ENCODE measurements around the gene GARNL3. TPM values are rescaled to one million over a fixed set of nuclear protein-coding genes. Genes with fewer than 3 reads are reported as not detected.
A peak's percentile ranks its signal among the peaks of the same experiment; 100 is the strongest.

Gene GARNL3
- total RNA-seq, 1 experiment from 2014 or later = 2.8 TPM

DNA sequence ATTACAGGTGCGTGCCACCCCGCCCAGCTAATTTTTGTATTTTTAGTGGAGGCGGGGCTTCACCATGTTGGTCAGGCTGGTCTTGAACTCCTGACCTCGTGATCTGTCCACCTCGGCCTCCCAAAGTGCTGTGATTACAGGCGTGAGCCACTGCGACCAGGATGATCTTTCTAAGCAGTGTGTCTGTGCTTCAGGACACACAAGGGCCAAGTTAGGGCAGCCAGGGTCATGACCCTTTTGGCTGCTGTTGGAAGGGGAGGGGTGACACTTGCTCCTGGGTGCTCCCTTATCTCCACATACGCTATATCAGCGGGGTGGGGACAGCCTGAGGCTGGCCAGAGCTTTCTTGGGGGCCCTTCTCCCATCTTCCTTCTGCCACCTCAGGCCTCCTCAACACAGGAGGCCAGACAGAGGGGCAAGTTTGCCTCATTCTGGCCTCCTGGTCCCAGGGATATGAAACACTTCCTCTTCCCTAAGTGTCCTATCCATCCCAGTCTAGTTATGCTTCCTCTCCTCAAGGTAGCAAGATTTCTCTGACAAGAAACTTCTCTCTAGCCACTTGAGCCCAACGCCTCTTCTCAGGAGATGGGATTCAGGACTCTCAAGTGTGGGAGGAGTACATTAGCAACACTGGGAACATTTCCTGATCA, 157.7 kb downstream of the GARNL3 start:
- no TSS peak for BruUV-seq (replicated peaks)
- Mint-ChIP-seq H3K4me1 (ENCODE audit: low read depth, unreplicated experiment) (peaks cover 8% of the 10 kb centered on the region), H3K27me3 (ENCODE audit: unreplicated experiment) (no peaks in the 10 kb centered on the region), H3K36me3 (ENCODE audit: insufficient read depth, unreplicated experiment) (peaks cover 21% of the 10 kb centered on the region), H3K4me3 (ENCODE audit: low read depth, unreplicated experiment) (no peak overlapping the region), H3K9me3 (ENCODE audit: low read depth, unreplicated experiment) (no peaks in the 10 kb centered on the region), H3K27ac (ENCODE audit: unreplicated experiment) (no peak overlapping the region)
- CTCF ChIA-PET = no interaction called here
- no peak for DNase-seq
- TF ChIP-seq, protein P1, sequence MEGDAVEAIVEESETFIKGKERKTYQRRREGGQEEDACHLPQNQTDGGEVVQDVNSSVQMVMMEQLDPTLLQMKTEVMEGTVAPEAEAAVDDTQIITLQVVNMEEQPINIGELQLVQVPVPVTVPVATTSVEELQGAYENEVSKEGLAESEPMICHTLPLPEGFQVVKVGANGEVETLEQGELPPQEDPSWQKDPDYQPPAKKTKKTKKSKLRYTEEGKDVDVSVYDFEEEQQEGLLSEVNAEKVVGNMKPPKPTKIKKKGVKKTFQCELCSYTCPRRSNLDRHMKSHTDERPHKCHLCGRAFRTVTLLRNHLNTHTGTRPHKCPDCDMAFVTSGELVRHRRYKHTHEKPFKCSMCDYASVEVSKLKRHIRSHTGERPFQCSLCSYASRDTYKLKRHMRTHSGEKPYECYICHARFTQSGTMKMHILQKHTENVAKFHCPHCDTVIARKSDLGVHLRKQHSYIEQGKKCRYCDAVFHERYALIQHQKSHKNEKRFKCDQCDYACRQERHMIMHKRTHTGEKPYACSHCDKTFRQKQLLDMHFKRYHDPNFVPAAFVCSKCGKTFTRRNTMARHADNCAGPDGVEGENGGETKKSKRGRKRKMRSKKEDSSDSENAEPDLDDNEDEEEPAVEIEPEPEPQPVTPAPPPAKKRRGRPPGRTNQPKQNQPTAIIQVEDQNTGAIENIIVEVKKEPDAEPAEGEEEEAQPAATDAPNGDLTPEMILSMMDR (IDR thresholded peaks at IDR 0.05; ENCODE audit: unreplicated experiment) = no peak
- intact Hi-C loops (cut with micrococcal nuclease; ENCODE audit: unreplicated experiment) = no loop called here

DNA sequence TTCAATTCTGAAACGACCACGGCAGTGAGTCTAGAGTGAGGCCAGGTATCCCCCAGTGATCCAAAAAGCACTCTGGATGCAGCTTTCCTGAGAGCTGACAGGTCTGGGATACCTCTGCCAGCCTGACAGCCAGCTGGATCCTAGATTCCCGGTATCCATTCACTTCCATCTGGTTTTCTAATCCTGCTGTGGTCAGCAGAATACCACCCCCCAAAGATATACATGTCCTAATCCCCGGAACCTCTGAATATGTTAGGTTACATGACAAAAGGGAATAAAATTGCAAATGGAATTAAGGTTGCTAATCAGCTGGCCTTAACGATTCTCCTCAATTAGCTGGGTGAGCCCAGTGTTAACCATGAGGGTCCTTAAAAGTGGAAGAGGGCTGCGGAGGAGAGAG, 158.2 kb downstream of the GARNL3 start:
- CTCF ChIA-PET = no interaction called here
- DNase-seq = no peak
- Mint-ChIP-seq H3K27me3 (ENCODE audit: unreplicated experiment) (no peaks in the 10 kb centered on the region), H3K36me3 (ENCODE audit: insufficient read depth, unreplicated experiment) (peaks cover 21% of the 10 kb centered on the region), H3K4me3 (ENCODE audit: low read depth, unreplicated experiment) (peak overlapping the region; percentile 99), H3K27ac (ENCODE audit: unreplicated experiment) (peak overlapping the region; percentile 93), H3K9me3 (ENCODE audit: low read depth, unreplicated experiment) (no peaks in the 10 kb centered on the region), H3K4me1 (ENCODE audit: low read depth, unreplicated experiment) (peaks cover 8% of the 10 kb centered on the region)
- TF ChIP-seq, protein P1 (IDR thresholded peaks at IDR 0.05; ENCODE audit: unreplicated experiment) = no peak
- intact Hi-C loops (cut with micrococcal nuclease; ENCODE audit: unreplicated experiment) = no loop called here
- BruUV-seq (replicated peaks) = no TSS peak

DNA sequence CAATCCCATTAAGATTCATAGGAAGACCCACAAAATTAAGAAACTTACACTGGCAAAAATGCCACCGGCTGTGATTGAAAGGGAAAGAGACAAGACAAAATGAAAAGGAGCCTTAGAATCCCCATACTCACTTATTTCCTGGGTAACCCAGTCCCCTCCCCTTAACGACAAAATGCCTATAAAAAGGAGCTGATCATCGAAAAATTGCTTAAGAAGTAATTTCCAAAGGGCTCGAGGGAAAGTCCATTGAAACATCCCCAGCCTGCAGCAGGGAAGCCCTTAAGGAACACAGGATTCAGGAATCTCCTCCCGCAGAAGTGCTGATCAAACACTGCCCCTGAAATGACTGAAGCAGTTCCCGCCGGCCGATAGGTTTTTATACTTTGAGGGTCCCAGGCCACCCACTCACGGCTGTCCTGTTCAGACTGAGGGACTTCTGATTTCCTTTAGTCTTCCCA, 158.9 kb downstream of the GARNL3 start:
- TF ChIP-seq, protein P1 (IDR thresholded peaks at IDR 0.05; ENCODE audit: unreplicated experiment) = no peak
- no peaks in the 10 kb centered on the region for H3K9me3 Mint-ChIP-seq (ENCODE audit: low read depth, unreplicated experiment)
- peak overlapping the region; percentile 93 for H3K27ac Mint-ChIP-seq (ENCODE audit: unreplicated experiment)
- TSS peak; percentile 71 for BruUV-seq (replicated peaks)
- H3K4me3 Mint-ChIP-seq (ENCODE audit: low read depth, unreplicated experiment) = peak overlapping the region; percentile 99
- peaks cover 21% of the 10 kb centered on the region for H3K36me3 Mint-ChIP-seq (ENCODE audit: insufficient read depth, unreplicated experiment)
- DNase-seq = no peak
- CTCF ChIA-PET = interaction anchor here (0.6 kb wide), 1 partner anchor 594 kb away, joined by 3 read pairs; no protein-coding TSS in a partner anchor
- intact Hi-C loops (cut with micrococcal nuclease; ENCODE audit: unreplicated experiment) = no loop called here
- H3K4me1 Mint-ChIP-seq (ENCODE audit: low read depth, unreplicated experiment) = peaks cover 8% of the 10 kb centered on the region
- no peaks in the 10 kb centered on the region for H3K27me3 Mint-ChIP-seq (ENCODE audit: unreplicated experiment)

DNA sequence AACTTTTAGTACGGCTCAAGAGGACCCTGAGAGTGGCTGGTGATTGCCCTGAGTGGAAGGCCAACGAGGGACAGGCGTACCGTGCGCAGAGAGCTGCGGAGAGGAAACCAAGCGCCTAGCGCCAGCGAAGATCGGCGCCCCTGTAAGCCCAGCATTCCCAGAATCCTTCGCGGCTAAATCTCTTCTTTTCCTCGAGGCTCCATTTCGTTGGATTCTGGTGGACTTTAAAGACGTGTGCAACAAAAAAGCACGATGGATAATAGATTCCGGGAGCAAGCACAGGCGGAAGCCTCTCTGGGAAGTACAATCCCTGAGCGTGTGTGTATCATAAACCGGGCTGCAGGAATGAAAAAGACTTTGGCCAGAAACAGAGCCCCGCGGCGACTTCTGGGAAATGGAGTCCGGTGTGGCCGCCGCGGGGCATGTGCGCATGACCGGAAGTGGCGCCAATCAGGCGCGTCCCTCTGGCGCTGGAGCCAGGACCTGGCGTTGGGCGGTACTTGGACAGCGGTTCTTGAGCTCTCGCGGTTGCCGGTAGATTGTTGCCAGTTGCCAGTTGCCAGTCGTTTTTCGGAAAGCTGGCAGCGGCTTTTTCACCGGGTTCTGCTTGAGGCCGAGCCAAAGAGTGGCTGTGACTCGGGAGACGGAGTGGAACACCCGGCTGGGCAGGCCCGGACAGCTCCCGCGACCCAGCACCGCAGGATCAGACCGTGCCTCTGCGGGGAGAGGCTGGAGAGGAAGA, 159.5 kb downstream of the GARNL3 start, which contains the start of gene ZNF79:
Gene ZNF79 (plus strand): TSS at position 449 of the 742 bp plus-strand sequence. CDS start 406 bp downstream, outside the sequence.
- Mint-ChIP-seq H3K27me3 (ENCODE audit: unreplicated experiment) (no peaks in the 10 kb centered on the region), H3K9me3 (ENCODE audit: low read depth, unreplicated experiment) (no peaks in the 10 kb centered on the region), H3K4me1 (ENCODE audit: low read depth, unreplicated experiment) (peaks cover 8% of the 10 kb centered on the region), H3K36me3 (ENCODE audit: insufficient read depth, unreplicated experiment) (peaks cover 21% of the 10 kb centered on the region), H3K4me3 (ENCODE audit: low read depth, unreplicated experiment) (peak within 1 kb of the TSS; percentile 99), H3K27ac (ENCODE audit: unreplicated experiment) (peak within 1 kb of the TSS; percentile 93)
- TF ChIP-seq, protein P1 (IDR thresholded peaks at IDR 0.05; ENCODE audit: unreplicated experiment) = no peak
- no TSS peak for BruUV-seq (replicated peaks)
- DNase-seq = peak; percentile 88
- intact Hi-C loops (cut with micrococcal nuclease; ENCODE audit: unreplicated experiment) = no loop called here
- CTCF ChIA-PET = interaction anchor here (0.6 kb wide), 1 partner anchor 594 kb away, joined by 3 read pairs; no protein-coding TSS in a partner anchor
